GM19239 (cell line): ENCODE data around the gene MRAS.

Experiments
- DNase-seq: peaks from one replicate; pipeline ENCODE4 v3.0.0; 2011; ENCODE audit warnings: low spot score; ENCODE audit not compliant: insufficient read length
- FAIRE-seq: peaks from 2 replicates; lab custom pipeline; 2011; peaks lifted over from hg19 to GRCh38; lab: Jason Lieb, UNC

MRAS gene

DNA sequence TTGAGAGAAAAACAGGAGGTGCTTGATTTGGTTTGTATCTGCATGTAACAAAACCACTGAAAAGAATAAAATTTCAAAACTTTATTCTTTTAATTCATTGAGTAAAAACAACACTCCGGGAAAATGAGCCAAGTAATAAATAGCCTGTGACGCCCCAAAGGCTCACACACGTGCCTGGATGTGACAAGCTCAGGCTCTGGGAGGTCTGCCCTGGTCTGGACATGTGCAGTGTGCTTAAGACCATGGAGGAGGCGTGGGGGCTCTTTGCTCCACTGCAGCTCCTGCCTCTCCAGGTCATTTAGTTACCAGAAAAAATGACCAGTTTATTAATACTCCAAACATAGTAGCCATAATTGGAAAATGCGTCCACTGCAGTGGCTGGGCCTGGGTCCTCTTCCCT is 10.1 kb upstream of the MRAS start:
- DNase-seq (no peak), FAIRE-seq (no peak)

DNA sequence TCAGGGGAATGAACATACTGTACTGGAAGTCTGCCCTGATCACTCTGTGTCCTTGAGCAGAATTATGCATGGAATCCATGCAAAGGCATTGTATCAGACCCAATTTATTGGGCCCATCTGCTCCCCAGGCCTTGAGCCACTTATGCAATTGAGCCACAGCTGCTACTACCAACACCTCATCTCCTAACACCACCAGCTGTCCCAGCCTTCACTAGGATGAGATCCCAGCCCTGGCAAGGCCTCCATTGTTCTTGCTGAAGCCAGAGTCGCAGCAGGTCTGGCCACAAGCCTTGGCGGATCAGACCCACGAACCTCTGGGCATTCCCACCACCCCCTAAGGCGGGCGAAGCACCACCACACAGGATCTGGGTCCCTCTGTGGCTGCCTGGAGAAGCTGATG is 9.6 kb upstream of the MRAS start:
- DNase-seq (no peak), FAIRE-seq (no peak)

DNA sequence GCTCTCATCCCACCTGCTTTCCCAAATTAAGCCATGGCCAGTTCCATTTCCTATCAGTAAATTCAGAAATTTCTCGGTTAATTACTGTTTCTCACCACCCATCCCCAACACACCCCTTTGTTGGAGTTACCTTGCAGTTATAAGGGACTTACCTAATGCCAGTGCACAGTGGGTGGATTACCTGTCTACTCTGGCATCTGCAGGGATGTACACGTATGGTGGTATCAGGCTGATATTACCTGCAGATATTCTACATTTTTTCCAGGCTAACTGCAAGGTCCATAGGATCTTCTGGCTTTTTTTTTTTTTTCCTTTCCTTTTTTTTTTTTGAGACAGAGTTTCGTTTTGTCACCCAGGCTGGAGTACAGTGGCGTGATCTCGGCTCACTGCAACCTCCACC is 7.9 kb upstream of the MRAS start:
- DNase-seq (no peak), FAIRE-seq (no peak)

DNA sequence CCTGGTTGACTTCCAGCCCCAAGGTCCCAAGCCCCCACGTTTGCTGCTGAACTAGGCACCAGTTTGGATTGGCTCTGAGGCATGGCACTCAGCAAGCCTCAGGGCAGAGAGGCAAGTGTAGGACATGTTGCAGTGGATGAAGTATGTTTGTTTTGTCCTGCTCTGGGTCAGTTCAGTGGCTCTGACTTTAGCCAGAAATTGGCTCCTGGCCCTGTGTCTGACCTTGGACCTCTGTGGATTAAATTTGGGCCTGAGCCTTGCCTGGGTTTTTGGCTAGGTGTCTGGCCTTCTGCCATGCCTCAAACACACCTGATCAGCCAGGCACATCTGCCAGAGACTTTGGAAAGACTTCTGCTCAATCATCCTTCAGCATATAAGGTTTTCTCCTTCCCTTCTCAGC is 3.6 kb upstream of the MRAS start:
- FAIRE-seq, result no peak
- DNase-seq, result no peak

DNA sequence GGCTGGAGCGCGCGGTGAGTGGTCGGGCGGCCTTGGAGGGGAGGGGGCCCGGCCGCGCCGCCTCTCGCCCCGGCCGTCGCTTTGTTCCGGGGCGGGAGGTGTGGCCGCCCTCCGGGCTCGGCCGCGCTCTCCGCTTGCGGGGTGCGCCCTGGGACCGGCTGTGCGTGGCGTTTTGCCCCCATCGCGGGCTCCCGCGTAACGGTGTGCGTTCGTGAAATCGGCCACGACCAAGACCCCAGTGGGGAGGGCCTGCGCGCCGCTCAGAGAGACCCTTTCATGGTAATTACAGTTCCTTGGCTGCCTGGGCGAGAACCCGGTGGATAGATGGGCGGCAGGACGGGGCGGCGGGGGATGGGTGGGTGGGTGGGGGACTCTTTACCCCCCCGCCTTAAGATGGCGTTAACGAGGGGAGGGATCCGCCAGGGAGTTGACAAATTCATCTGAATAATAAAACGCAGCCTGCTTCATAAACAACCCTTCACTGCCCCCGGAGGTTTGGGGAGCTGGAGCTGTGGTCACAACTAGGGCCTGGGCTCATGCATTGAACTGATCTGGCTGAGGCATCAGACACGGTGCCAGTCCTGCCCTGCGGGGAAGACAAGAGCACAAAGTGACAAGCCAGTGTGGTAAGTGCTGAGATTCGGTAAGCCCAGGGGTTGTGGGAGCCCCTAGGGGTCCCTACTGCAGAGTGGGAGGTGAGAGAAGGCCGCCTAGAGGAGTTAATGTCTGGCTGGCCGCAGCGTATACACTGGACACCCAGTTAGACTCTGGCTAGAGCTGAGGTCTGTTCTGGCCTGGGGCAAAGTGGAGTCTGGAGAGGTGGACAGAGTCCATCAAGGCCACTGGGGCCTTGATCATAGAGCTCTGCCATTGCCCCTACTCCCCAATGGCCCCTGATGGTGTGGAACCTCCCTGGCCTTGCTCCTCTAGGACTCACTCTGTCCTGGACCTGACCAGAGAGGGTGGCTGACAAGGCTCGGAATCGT is 668 bp downstream of the MRAS start:
- FAIRE-seq (no peak), DNase-seq (no peak)

DNA sequence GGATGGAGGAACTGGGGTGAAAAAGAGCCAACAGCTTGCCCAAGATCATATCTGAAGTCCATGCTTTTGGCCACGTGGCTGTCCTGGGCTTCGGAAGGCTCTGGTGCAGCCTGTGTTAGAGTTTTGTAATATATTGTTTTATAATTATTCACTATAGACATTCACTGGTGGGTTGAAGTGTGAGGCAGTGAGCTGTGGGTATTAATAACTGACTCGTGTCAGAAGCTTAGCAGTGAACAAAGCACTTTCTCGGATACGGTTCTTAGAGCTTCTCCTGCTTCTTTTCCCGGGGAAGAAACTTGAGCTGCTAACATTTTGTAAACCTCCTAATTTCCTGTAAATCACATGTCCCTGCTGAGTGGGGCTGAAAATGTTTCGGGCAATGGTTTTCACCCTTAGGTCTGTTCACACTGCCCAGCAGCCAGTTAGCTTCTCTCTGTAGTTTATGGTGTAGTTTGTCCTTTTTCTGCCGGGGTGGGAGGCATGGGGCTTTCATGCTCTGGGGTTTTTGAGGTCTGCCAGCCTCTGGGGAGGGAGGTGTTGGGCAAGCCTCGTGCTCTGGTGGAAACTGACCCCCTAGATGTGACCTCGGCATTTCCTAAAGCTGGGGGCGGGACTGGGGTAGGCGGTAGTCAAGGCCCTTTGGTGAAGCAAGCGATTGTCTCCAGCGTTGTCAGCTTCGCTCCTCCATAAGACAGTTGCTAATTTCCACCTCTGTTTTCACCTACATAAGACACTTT is 1.7 kb downstream of the MRAS start:
- FAIRE-seq (no peak), DNase-seq (no peak)

DNA sequence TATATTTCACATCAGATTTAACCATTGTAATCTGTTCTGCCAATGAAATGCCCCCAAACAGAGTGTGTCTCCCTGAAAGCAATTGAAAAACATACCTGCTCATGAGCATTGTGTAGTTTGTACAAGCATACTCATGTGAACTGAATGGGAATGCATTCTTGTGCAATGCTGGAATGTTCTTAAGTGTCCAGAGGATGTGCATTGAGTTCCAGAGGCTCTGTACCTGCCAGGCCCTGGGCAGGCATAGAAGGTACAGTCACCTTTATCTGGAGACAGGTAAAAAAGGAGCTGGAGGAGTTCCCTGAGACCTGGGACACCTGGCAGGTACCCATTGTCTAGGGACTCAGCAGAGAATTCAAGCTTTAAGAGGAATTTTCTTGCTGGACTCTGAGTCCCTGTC is 2.8 kb downstream of the MRAS start:
- FAIRE-seq (no peak), DNase-seq (no peak)

DNA sequence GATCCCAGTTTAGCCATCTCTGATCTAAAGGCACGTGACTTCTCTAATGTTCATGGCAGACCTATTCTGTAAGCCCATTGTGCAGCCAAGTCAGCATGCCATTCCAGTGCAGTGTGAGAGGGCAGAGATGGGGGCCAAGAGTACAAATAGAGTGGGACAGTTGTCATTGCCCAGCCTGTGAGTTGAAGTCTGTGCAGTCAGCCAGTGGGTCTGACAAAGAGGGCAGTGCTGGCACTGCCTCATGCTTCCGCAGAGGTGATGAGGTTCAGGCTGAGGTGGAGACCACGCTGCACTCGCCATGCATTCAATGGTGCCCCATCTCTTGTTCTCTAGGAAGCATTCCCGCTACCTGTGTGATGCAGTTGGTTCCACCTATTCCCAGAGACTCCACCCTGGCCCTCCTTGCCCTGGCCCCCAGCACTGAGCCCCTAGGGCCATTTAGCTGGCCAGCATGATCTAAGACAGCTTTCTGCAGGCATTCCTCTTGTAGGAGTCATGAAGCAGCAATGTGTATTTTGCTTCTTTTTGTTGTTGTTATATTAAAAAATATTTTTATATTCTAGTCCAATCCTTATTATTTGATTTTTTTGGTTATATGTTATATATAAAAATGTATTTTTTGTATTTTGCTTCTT is 3.7 kb downstream of the MRAS start:
- DNase-seq, result no peak

DNA sequence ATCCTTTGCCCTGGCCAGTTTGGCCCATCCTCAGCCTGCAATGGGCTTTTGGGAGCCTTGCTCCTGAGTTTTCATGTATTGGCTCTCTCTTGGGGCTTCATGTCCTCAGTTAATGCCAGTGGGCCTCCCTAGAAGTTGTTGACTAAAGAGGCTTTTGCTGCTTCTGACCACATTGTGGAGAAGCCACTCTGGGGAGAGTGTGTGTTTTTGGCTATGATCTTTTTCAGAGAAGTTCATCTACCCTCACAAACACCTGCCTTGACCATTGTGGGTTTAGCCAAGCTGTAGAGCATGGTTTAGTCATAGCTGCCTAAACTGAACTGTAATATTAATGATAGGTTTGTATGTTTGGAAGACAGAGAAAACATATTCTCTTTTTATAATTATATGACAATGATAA is 6.0 kb downstream of the MRAS start:
- FAIRE-seq, result no peak
- DNase-seq, result no peak

More for the DNA sequence above, 3.7 kb downstream of the MRAS start:
- FAIRE-seq, result no peak

DNA sequence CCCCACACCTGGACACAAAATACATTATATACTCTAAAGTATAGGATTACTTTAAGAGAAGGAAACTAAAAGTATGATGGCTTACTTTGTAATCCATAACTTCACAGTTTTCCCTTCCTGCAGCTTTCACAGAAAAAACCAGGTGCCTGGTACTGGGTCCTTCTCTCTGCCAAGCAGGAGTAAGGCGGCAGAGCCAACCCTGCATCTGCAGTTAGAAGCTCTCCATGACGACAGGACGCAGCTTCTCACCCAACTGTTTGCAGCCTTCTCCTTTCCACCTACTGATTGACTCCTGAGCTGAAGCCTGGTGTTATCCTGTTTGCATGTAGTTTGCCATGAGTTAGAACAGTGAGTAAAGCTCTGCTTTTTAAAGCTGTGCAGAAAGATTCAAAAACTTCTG is 6.7 kb downstream of the MRAS start:
- FAIRE-seq, result no peak

DNA sequence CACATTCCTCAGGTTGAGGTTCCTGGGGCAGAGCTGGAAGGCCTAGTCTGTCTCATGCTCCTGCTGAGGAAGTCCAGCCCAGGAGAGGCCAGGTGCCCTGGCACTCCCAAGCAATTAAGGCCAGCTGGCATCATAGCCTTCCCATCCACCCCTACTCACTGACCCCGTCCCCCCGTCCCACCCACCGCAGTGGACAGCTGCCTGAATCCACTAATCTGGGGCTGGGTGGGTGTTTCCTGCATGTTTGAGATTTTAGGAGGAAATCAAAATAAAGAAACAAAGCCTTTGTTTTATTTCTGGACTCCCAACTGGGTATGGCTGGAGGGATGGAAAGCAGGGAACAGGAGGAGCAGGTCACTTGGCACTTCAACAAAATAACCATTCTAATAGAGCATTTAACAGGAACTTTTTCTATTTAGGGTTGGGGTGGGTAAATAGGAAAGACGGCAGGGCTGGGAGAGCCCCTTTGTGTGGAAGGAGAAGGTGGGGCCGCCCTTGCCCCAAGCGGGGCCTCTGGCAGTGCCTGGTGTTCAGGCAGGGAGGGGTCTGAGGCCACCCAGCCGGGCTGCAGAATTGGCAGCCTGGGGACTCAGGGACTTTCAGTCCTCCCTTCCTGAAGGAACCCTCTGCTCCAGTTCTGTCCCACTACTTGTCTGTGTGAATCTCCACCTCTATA is 8.5 kb downstream of the MRAS start:
- FAIRE-seq, result no peak
- no peak for DNase-seq

More for the DNA sequence above, 6.7 kb downstream of the MRAS start:
- no peak for DNase-seq

DNA sequence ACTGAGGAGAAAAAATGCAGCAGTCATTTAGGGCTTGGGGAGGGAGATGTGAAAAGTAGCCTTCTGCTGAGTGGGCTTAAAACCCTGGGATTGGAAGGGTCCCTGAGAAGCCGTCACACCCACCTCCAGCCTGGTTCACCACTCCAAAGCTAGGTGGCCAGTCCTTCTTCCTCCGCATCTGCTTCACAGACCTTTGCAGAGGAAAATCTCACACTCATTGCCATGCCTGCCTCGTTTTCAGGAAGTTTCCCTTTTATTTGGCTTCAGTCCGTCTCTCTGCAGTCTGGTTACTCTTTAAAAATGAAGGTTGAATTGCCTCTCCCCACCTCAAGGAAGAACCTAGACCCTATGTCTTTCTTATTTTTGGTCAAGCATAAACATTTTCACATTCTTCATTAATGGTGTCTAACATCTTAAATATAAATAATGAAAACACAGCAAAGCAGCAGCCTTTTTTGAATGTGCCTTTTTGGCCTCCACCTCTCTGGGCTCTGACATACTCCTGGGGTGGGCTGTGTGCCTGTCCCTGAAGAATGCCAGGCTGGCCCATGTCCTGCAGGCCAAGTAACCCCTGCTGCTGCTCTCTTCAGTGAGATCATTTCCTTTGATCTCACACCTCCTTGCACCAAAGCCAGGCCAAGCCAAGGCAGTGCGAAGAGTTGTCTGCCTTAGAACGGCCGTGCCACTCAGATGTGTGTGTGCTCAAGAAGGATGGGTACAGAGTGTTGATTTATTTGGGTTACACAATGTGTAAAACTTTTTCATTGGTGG is 11.0 kb downstream of the MRAS start:
- FAIRE-seq, result no peak

DNA sequence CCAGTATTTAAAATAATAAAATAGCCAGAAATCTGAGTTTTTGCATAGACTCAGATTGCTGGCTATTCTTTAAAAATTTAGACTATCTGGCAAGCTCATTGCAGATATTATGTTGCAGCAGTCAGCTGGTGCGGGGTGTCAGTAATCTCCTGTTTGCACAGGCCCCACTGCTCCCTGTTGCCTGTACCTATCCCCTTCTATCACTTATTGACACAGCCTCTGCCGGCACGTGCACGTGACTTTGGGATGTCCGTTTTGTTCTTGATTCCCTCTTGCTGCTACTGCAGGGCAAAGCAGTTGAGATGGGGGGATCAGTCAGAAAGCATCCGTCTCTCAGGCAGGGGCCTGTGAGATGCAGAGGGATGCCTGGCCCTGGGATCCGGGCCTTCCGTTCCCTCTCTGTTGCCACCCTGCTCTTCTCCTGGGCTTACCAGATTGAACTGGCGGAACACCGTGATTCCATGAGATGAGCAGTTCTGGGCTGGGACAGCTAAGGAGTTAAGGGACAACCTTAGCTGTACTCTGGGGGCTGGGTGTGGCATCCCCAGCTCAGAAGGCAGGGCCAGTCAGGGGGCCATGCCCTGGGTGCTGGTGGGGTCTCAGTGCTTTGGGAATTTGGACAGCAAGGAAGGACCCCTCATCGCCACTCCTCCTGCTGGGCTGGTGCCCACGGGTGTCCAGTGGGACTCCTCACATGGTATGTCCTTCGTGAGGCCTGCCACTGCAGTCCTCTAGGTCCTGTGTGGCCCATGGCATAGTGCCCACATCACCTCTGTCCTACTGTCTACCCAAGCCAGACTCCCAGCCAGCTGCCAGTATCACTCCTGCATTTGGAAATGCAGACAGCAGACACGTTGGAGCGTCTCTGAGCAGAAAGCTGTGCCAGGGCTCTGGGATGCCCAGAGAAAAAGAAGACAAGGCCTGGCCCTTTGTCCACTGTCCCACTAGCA is 11.8 kb downstream of the MRAS start:
- FAIRE-seq (no peak), DNase-seq (no peak)

More for the DNA sequence above, 11.0 kb downstream of the MRAS start:
- no peak for DNase-seq

DNA sequence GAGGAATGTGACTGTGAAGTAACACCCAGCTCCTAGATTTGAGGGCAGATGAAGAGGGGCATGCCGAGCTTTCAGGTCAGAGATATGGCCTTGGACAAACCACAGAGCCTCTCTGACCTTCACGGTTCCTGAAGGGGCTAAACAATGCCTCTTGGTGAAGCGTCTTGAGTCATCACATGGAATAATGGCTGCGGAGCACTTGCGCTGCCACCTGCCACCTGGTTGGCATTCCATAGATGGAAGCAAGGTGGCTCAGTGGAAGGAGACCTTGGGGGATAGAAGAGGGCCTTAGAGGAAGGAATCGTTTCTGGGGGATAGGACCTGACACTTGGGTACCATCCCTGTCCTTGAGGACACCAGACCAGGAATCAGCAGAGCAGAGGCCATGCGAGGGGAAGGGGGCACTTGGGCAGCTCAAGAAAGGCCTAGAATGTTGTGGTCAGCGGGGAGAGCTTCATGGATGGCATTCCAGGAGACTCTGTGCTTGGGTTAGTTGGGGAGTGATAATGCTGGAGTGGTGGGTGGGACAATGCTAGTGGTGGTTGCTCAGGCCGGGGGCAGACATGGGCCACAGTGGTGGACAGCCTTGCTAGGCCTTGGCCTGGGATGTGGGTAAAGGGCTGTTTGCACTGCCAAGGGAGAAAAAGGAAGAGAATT is 12.6 kb downstream of the MRAS start:
- no peak for DNase-seq
- no peak for FAIRE-seq

DNA sequence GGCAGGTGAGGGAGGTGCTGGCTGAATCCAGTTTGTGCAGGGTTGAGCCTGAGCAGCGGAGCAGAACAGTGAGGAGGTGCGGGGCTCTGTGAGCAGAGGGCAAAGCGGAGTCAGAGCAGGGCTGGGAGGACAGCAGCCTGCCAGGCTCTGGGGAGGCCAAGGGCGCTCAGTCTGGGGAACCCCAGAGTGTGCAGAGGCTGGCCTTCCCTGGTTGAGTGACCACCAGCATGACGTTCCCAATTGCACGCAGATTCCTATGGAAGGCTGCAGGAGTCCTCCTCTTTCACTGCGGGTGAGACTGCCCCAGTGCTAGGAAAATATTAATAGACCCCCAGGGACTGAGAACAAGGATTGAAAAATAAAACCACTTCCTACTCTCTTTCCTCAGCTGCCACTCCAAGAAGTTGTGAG is 13.2 kb downstream of the MRAS start:
- FAIRE-seq, result no peak
- no peak for DNase-seq

DNA sequence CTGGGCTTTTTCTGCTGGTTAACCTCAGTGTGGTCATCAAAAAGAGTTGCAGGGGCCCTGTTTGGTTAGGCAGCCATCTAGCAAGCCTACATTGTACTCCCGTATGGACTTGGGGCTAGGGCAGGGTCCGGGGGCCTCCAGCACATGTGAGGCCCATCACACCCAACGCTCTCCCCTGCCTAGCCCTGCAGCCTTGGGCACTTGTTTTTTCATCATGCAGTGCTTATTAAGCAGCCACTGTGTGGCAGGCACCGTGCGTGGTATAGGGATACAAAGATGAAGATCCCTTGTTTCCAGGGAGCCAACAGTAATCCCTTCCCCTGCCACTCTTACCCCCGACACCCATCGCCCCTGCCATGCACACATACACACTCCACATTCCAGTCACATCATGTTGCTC is 14.2 kb downstream of the MRAS start:
- DNase-seq (no peak), FAIRE-seq (no peak)

DNA sequence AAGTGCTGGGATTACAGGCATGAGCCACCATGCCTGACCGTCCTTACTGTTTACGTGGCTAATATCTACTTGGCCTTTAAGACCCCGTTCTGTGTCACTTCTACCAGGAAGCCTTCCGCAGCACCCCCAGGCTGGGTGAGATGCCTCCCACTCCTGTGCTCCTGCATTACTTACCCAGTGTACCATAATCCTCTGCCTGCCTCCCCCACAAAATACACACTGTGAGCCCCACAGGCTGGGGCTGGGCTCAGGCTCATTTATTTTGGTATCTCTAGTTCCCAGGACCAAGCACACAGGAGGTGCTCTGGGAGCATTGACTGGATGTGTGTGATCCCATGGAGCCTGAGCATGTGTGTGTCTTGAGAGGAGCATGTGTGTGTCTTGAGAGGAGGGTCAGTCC is 14.9 kb downstream of the MRAS start:
- FAIRE-seq (no peak), DNase-seq (no peak)
